Peyer's patch (tissue), 4 donors: ENCODE results near the gene NRL.

Experiments
- CTCF ChIP-seq, 6 experiments: fragments of 450-650 bp in 4 of 6; fragments of 200-600 bp in 2 of 6; sonication (generic) in 1 of 6; IDR thresholded peaks; one replicate each; pipeline ENCODE4 v1.5.1; 2017 to 2019; ENCODE audit warnings: antibody characterized with exemption in 6 of 6, mild to moderate bottlenecking in 3 of 6, moderate library complexity in 1 of 6
- POLR2A ChIP-seq, 2 donors: fragments of 450-650 bp; IDR thresholded peaks; one replicate each; pipeline ENCODE4 v1.5.1; 2017; ENCODE audit warnings: antibody characterized with exemption in 2 of 2, mild to moderate bottlenecking in 2 of 2, moderate library complexity in 2 of 2

GRCh38 chr14:24081739-24082211, 33.0 kb downstream of the NRL start:
- TF ChIP-seq POLR2A (IDR thresholded peaks at IDR 0.05), result peak in 1 of 2 donors; percentile 4
- no peak for TF ChIP-seq CTCF (IDR thresholded peaks at IDR 0.05)
